GM12892 (cell line): ENCODE measurements around the gene CUL4A.

Experiments
- POLR2A ChIP-seq: IDR thresholded peaks from 2 replicates; pipeline ENCODE4 v1.6.1; 2011; ENCODE audit warnings: low read depth, low read length, control low read depth
- POLR2AphosphoS5 ChIP-seq: IDR thresholded peaks from 2 replicates; pipeline ENCODE4 v1.6.1; 2011; ENCODE audit warnings: low read depth, low read length, control low read depth

DNA sequence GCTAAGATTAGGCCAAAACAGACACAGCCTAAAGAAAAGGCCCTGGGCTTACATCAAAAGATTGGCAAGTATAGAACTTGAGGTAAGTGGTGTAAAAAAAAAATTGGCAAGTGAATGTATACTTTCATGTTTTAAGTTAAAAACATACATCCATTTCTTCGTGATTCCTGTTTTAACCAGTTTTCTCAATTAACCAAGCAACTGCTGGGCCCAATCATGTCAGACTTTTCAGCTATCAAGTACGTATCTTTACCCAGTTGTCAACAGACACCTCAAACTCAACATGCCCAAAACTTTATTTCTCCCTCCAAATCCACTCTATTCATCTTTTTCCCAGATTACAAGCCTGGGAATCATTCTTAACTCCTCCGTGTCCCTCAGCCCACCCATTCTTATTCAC is 2.0 kb upstream of the CUL4A start:
- TF ChIP-seq POLR2A: no peak
- TF ChIP-seq POLR2AphosphoS5: no peak
